HG03097 (cell line): ENCODE measurements around the gene REC8.
A peak's percentile ranks its signal among the peaks of the same experiment; 100 is the strongest.

Source experiments
- ATAC-seq: cut with Tn5 transposase; IDR thresholded peaks from one replicate; pipeline ENCODE4 v1.9.1; 2021; ENCODE audit not compliant: unreplicated experiment, low FRiP score

The REC8 gene

GRCh38 chr14:24181371-24182077, 9.6 kb downstream of the REC8 start:
- ATAC-seq = no peak

- ATAC-seq = no peak
Measured at GRCh38 chr14:24182110-24182882, 10.4 kb downstream of the REC8 start.

DNA sequence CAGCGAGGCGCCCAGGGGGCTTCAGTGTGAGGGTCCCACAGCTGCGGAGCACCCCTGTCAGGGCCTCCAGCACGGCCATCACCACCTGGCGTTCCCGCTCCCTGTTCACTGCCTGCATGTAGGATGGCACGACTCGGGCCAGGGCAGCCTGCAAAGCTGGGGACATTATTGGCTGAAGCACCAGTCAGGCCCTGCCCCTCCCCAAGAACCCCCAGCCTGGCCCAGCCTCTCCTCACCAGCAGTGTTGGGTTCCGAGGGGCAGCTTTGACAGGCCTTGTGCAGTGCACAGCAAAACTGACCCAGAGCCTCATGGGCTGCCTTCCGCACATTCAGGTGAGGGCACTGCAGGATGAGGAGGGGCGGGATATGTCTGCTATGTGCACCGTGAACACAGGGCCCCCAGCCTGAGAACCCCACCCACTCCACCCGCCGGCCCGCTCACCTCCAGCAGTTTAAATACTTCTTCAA, 11.2 kb downstream of the REC8 start:
- no peak for ATAC-seq

- no peak for ATAC-seq
Measured at GRCh38 chr14:24184104-24184970, 12.5 kb downstream of the REC8 start.

DNA sequence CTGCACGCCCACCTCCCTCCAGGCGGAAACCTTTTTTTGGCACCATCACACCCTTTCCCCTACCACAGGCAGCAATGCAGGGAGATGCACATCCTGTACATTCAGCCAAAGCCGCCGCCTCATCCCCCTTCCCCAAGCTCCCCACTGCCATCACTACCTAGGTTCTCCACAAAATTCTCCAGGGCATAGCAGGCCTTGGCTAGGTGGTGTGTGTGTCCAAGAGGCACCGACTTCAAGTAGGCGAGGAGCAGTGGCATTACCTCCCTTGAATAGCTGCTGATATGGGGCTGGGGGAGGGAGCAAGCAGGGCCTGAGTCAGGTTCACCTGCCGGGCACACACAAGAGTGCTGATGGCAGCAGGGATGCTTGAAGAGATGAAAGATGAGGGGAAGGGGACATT, 13.1 kb downstream of the REC8 start:
- no peak for ATAC-seq

- ATAC-seq = no peak
Measured at GRCh38 chr14:24185741-24186140, 13.9 kb downstream of the REC8 start.

- ATAC-seq = no peak
Measured at GRCh38 chr14:24186831-24187538, 15.1 kb downstream of the REC8 start.

GRCh38 chr14:24187539-24187915, 15.6 kb downstream of the REC8 start:
- ATAC-seq = no peak

DNA sequence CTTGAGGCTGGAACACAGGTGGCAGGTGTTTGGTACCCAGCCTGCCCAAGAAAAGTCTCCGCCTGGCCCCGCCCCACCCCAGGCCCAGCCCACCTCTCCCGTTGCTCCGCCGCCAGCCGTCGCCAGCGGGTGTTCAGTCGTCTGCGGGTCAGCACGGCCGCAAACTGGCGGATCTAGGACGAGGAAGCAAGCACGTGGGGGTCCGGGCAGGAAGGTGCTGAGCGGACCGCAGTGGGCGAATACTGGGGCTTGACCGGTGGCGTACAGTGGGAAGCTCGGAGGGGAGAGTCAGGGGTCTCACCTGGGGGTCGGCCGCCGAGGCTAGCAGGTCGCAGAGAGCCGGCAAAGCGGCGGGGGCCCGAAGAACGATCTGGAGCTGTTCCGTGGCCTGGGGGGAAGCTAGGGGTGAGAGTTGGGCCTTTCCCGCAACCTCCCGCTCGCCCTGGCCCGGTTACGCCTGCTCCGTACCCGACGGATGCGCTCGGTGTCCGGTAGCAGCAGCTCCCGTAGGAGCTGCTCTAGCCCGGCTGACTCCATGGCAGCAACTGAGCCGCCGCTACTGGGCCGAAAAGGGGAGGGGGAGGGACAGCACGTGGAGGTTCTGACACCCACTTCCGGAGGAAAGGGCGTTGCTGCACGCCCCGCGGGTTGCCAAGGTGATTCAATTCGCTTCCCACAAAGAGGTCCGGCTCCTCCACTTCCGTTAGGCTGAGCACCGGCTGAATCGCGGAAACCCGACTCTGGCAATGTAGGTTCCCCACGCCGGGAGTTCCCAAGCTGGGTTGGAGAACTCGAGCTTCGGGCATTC, 16.6 kb downstream of the REC8 start, which contains the start of gene IPO4:
IPO4 (minus strand) TSS at position 566 of the 808 bp plus-strand sequence; CDS start at position 537, 29 bp downstream.
- ATAC-seq = peak; percentile 75

DNA sequence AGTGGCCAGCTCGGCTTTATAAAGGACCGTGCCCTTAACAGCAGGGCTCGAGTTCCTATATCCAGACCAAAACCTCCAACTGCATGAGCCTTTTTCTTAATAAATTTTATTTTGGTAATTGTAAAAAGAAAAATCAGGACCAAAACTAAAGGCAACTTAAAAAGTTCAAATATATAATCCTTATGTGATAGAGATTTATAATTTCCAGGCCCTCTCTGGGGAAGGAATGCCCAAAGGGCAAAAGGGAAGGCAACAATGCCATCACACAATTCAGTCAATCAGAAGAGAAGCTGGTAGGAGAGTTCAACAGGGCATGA, 17.1 kb downstream of the REC8 start:
- ATAC-seq = no peak

DNA sequence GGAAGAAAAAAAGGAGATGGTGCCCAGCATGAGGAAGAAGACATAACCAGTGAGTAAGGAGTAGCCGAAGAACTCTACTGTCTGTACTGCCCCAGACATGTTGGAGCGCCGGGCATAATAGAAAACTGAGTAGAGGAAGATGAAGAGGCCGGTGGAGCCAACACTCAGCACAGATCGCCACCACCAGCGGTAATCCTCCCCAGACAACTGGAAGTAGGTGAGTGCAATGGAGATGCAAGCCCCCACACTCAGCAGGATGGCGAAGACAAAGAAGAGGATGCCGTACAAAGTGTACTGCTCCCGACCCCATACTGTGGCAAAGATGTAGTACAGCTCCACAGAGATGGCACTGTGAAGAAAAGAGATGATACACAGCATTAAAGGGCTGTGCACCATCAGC, 17.6 kb downstream of the REC8 start:
- ATAC-seq = no peak

GRCh38 chr14:24190416-24190815, 18.5 kb downstream of the REC8 start:
- ATAC-seq = no peak

DNA sequence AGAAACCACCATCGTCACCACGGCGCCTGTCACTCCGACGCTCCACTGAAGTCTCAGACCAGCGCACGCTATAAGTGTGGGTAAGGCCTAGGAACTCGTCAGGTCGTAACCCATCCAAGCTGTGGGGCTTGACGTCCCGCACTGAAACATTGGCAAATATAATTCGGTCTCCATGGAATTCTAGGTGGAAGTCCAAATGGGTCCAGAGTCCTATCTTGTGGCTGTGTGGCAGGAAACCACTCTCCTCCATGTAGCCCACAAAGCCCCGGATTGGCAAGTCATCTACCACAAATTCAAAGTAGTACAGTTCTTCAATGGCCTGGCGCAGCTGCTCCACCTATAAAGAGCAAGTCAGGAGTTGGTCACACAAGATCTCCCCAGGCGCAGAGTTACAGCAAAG, 21.1 kb downstream of the REC8 start:
- ATAC-seq = no peak

GRCh38 chr14:24194186-24194872, 22.4 kb downstream of the REC8 start:
- no peak for ATAC-seq

DNA sequence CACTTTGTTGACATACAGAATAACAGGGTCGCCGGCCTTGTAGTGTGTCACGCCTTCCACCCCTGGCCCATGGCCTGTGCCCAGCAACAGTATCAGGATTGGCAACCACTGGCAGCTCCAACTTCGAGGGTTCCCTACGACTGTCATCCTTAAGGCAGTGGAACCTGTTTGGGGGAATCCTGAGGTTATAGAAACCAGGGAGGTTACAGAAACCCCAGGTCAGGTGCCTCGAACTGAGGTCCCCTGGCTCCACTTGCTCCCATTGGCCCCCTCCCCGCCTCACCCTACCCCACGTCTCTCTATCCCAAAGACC, 22.9 kb downstream of the REC8 start:
- ATAC-seq = no peak

DNA sequence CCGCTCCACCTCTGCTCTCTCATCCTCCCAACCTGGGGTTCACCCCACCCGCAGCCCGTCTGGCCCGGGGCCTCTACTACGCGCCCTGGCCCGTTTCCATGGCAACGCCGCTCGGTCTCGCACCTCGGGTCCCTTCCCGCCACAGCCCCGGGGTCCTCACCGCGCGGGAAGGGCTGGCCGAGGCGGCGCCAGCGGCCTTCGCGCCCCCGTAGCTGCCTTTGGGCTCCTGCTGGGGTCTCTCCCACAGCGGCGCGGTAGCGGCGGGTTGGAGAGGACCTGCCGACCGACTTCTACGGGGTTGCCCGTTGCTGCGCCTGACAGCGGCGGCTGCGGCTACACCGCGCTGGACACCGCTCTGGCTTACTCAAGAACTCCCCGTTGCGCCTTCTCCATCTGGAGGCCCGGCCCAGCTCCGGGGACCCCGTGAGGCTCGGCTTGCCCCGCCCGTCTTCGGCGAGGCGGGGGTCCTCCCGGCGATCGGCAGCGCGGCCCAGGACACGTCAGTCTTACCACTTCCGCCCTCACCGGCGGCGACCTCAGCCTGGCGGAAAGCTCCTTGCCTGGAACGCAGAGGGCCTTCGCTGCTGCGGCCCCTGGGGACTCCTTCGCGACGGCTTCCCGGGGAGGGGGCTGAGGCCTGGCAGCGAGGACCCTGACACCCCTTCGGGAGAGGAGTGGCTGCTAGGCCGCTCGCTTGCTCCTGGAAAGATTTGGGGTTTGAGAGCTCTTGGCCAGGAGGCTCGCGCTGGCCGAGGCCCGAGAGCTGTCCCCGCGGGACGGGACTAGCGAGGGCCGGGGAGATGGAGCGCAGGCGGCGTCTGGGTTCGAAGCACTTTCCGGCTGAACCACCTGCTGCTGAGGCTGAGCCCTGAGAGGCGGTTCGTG, 23.5 kb downstream of the REC8 start, which contains the start of gene TM9SF1:
TM9SF1 (minus strand) TSS at position 256 of the 885 bp plus-strand sequence. CDS start 422 bp downstream, outside the sequence.
- peak; percentile 76 for ATAC-seq

DNA sequence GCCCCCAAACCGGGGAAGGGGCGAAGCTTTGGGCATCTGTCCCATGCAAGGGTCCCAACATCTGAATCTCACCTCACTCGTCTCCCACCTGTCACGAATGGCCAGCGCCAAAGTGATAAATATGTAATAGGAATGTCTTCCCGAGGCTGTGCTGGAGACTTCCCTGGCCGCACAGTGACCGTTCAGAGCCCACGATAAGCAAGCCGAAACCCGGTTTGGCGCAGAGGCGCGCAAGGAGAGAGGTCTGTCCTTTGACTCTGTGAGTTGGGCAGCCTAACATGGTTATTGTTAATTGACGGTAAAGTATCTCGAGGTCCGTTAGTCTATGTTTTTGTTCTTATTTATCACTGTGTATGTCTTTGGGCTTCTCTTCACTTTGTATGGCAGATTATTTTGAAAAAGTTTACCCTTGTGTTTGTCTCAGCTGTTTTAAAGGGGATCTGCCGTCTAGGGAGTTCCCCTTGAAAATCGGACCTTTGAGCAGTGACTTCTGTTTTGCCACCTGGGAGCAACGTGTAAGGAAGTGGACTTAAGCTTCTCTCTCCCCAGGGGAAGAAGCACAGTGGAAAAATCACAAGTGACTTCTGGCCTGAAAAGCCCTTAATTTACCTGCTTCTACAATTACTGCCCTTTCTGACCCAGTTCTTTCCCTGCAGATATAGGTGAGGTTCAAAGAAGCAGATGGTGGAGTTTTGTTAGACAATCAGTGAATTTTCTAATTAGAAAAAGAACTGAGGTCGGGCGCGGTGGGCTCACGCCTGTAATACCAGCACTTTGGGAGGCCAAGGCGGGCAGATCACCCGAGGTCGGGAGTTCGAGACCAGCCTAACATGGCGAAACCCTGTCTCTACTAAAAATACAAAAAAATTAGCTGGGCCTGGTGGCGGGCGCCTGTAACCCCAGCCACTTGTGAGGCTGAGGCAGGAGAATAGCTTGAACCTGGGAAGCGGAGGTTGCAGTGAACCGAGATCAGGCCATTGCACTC, 24.5 kb downstream of the REC8 start:
- ATAC-seq = no peak
